ENCODE measurements around the gene BARX1. TPM values are rescaled to one million over a fixed set of nuclear protein-coding genes. Genes with fewer than 3 reads are reported as not detected.

BARX1 gene
- not detected in 2 replicates for polyA plus RNA-seq

DNA sequence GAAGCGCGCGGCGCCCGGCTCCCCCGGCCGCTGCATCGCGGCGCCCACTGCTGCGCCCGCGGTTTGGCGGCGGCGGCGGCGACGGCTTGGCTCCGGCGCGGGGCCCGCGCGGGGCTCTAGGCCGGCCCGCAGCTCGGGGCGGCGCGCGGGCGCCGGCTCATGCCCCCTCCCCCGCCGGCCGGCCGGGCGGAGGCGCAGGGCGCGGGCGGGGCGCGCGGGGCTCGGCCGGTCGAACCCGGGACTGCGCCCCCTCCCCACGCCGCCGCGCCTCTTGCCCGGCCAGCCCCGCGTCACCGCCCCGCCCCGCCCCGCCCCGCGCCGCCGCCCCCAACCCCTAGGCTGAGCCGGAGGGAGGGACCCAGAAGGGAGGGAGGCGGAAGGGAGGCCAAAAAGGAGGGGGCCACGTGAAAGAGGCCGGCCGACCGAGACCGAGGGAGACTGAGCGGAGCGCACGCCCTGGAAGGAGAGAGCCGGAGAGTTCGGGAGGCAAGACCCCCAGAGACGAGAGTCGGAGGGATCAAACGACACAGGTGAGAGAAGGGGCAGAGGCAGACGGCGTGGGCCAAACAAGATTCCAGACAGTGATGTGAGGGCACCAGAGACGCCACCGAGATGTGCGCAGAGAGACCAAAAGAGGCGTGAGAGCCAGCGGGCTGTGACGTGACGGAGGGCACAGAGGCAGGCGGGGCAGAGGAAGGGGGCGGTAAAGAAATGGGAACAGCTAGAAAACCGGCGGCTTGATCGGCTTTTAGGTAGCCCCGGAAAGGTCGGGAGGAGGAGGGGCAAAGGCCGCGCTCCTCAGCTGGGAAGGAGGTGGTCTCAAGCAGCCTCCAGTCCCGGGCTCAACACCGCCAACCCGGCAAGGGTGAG, at the start of gene BARX1:
TSS of gene BARX1 (minus strand) at position 245 of the 870 bp plus-strand sequence. CDS start at position 36, 209 bp downstream.

Other genes with a start within 250 kb of the BARX1 start
- gene PTPDC1, start 129.1 kb upstream of the BARX1 start, polyA plus RNA-seq: 7.3 and 10.8 TPM in 2 replicates